SK-N-SH treated with all-trans-retinoic acid at 6 μM for 48 hours (cell line): ENCODE measurements around the gene POU4F1.

Source experiments
- ARNTL ChIP-seq: fragments of 450-650 bp; formaldehyde crosslinking; IDR thresholded peaks from 2 replicates; pipeline ENCODE4 v1.5.0; 2020; ENCODE audit warnings: low read depth, mild to moderate bottlenecking, moderate library complexity, borderline replicate concordance
- CREB5 ChIP-seq: fragments of 250-450 bp; sonication (Bioruptor Pico); IDR thresholded peaks from 2 replicates; pipeline ENCODE4 v1.5.1; 2020; ENCODE audit warnings: low read depth, mild to moderate bottlenecking, moderate library complexity
- CSDC2 ChIP-seq: fragments of 250-450 bp; sonication (Bioruptor Pico); IDR thresholded peaks from 2 replicates; pipeline ENCODE4 v1.5.0; 2020; ENCODE audit warnings: mild to moderate bottlenecking, moderate library complexity
- ESRRG ChIP-seq: fragments of 250-450 bp; sonication (Bioruptor Pico); IDR thresholded peaks from 2 replicates; pipeline ENCODE4 v1.6.1; 2021; ENCODE audit warnings: mild to moderate bottlenecking
- GLIS3 ChIP-seq: fragments of 250-450 bp; sonication (Bioruptor Pico); IDR thresholded peaks from 2 replicates; pipeline ENCODE4 v1.5.0; 2020; ENCODE audit warnings: mild to moderate bottlenecking, moderate library complexity
- OSR1 ChIP-seq: fragments of 250-450 bp; sonication (Bioruptor Pico); IDR thresholded peaks from 2 replicates; pipeline ENCODE4 v1.8.0; 2022; ENCODE audit warnings: moderate library complexity, mild to moderate bottlenecking, inconsistent platforms
- POU6F1 ChIP-seq: fragments of 250-450 bp; sonication (Bioruptor Pico); IDR thresholded peaks from 2 replicates; pipeline ENCODE4 v1.8.0; 2021; ENCODE audit warnings: low read depth, mild to moderate bottlenecking, moderate library complexity, borderline replicate concordance
- RARB ChIP-seq: fragments of 250-450 bp; sonication (Bioruptor Pico); IDR thresholded peaks from 2 replicates; pipeline ENCODE4 v1.8.0; 2021; ENCODE audit warnings: mild to moderate bottlenecking, moderate library complexity
- TCF4 ChIP-seq: fragments of 250-450 bp; sonication (Bioruptor Pico); IDR thresholded peaks from 2 replicates; pipeline ENCODE4 v1.8.0; 2021; ENCODE audit warnings: mild to moderate bottlenecking, moderate library complexity, borderline replicate concordance
- TSHZ2 ChIP-seq: fragments of 250-450 bp; sonication (Bioruptor Pico); IDR thresholded peaks from 2 replicates; pipeline ENCODE4 v1.5.0; 2020; ENCODE audit warnings: mild to moderate bottlenecking, moderate library complexity
- ZFP3 ChIP-seq: fragments of 250-450 bp; sonication (Bioruptor Pico); IDR thresholded peaks from 2 replicates; pipeline ENCODE4 v1.5.0; 2020; ENCODE audit warnings: mild to moderate bottlenecking, moderate library complexity
- ZNF70 ChIP-seq: fragments of 450-650 bp; formaldehyde crosslinking; IDR thresholded peaks from 2 replicates; pipeline ENCODE4 v1.5.0; 2020; ENCODE audit warnings: mild to moderate bottlenecking, moderate library complexity
- ZNF8 ChIP-seq: fragments of 450-650 bp; formaldehyde crosslinking; IDR thresholded peaks from 2 replicates; pipeline ENCODE4 v1.5.0; 2020; ENCODE audit warnings: mild to moderate bottlenecking, moderate library complexity
- TF ChIP-seq, protein P1 (sequence below): fragments of 250-450 bp; sonication (Bioruptor Pico); IDR thresholded peaks from 2 replicates; pipeline ENCODE4 v1.8.0; 2020; ENCODE audit warnings: mild to moderate bottlenecking, moderate library complexity, borderline replicate concordance

- TF ChIP-seq CREB5 (no peak), ESRRG (CRISPR knock-in tag) (no peak), GLIS3 (CRISPR knock-in tag) (no peak), ZNF8 (CRISPR knock-in tag) (no peak), ZNF70 (CRISPR knock-in tag) (no peak), ARNTL (CRISPR knock-in tag) (no peak), TSHZ2 (CRISPR knock-in tag) (no peak), ZFP3 (CRISPR knock-in tag) (no peak), RARB (no peak), CSDC2 (CRISPR knock-in tag) (no peak), POU6F1 (CRISPR knock-in tag) (no peak), TCF4 (CRISPR knock-in tag) (no peak), OSR1 (CRISPR knock-in tag) (no peak)
- TF ChIP-seq, protein P1, sequence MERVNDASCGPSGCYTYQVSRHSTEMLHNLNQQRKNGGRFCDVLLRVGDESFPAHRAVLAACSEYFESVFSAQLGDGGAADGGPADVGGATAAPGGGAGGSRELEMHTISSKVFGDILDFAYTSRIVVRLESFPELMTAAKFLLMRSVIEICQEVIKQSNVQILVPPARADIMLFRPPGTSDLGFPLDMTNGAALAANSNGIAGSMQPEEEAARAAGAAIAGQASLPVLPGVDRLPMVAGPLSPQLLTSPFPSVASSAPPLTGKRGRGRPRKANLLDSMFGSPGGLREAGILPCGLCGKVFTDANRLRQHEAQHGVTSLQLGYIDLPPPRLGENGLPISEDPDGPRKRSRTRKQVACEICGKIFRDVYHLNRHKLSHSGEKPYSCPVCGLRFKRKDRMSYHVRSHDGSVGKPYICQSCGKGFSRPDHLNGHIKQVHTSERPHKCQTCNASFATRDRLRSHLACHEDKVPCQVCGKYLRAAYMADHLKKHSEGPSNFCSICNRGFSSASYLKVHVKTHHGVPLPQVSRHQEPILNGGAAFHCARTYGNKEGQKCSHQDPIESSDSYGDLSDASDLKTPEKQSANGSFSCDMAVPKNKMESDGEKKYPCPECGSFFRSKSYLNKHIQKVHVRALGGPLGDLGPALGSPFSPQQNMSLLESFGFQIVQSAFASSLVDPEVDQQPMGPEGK, result no peak
Observed at GRCh38 chr13:78599645-78600279, 3.6 kb downstream of the POU4F1 start.
